ENCODE data around the gene COL23A1.

Gene COL23A1

GRCh38 chr5:178470760-178471025, 119.5 kb downstream of the COL23A1 start:
- no peak for TF ChIP-seq CTCF (conservative IDR thresholded peaks at IDR 0.05; ENCODE audit: low read depth, low read length)
- no peak overlapping the region for H3K4me3 ChIP-seq (ENCODE audit: low read length)
- no peak for DNase-seq (ENCODE audit: low read depth)

GRCh38 chr5:178469975-178470759, 120.0 kb downstream of the COL23A1 start:
- TF ChIP-seq CTCF (conservative IDR thresholded peaks at IDR 0.05; ENCODE audit: low read depth, low read length), result no peak
- DNase-seq (ENCODE audit: low read depth), result no peak
- no peak overlapping the region for H3K4me3 ChIP-seq (ENCODE audit: low read length)

- no peak overlapping the region for H3K4me3 ChIP-seq (ENCODE audit: low read length)
- TF ChIP-seq CTCF (conservative IDR thresholded peaks at IDR 0.05; ENCODE audit: low read depth, low read length), result no peak
- DNase-seq (ENCODE audit: low read depth), result no peak
Measured at GRCh38 chr5:178469011-178469974, 120.9 kb downstream of the COL23A1 start.

- no peak for TF ChIP-seq CTCF (conservative IDR thresholded peaks at IDR 0.05; ENCODE audit: low read depth, low read length)
- DNase-seq (ENCODE audit: low read depth), result no peak
- no peak overlapping the region for H3K4me3 ChIP-seq (ENCODE audit: low read length)
Measured at GRCh38 chr5:178468196-178468685, 122.0 kb downstream of the COL23A1 start.

- DNase-seq (ENCODE audit: low read depth), result no peak
- TF ChIP-seq CTCF (conservative IDR thresholded peaks at IDR 0.05; ENCODE audit: low read depth, low read length), result no peak
- no peak overlapping the region for H3K4me3 ChIP-seq (ENCODE audit: low read length)
Measured at GRCh38 chr5:178467568-178468195, 122.5 kb downstream of the COL23A1 start.

- no peak overlapping the region for H3K4me3 ChIP-seq (ENCODE audit: low read length)
- TF ChIP-seq CTCF (conservative IDR thresholded peaks at IDR 0.05; ENCODE audit: low read depth, low read length), result no peak
- no peak for DNase-seq (ENCODE audit: low read depth)
Measured at GRCh38 chr5:178467205-178467567, 123.0 kb downstream of the COL23A1 start.
